Stomach smooth muscle (tissue), 2 donors: ENCODE results near the gene OTOG.

ENCODE experiments used
- H3K27ac ChIP-seq: one replicate; pipeline ENCODE4 v1.7.0; 2013; ENCODE audit warnings: mild to moderate bottlenecking, low read length, inconsistent platforms
- H3K27me3 ChIP-seq, 2 donors: one replicate each; pipeline ENCODE4 v1.7.0; 2013; ENCODE audit warnings: low read length in 2 of 2; ENCODE audit not compliant: insufficient read depth in 2 of 2, control insufficient read depth in 1 of 2
- H3K36me3 ChIP-seq, 2 donors: one replicate each; pipeline ENCODE4 v1.7.0; 2013; ENCODE audit warnings: low read length in 2 of 2; ENCODE audit not compliant: control insufficient read depth in 2 of 2, insufficient read depth in 2 of 2
- H3K4me1 ChIP-seq: one replicate; pipeline ENCODE4 v1.7.0; 2013; ENCODE audit warnings: low read length; ENCODE audit not compliant: control insufficient read depth, insufficient read depth
- H3K4me3 ChIP-seq, 2 donors: one replicate each; pipeline ENCODE4 v1.7.0; 2013; ENCODE audit warnings: low read length in 2 of 2
- H3K9ac ChIP-seq, 2 donors: one replicate each; pipeline ENCODE4 v1.7.0; 2013; ENCODE audit warnings: low read length in 2 of 2, mild to moderate bottlenecking in 1 of 2
- H3K9me3 ChIP-seq, 2 donors: one replicate each; pipeline ENCODE4 v1.7.0; 2013; ENCODE audit warnings: low read length in 2 of 2; ENCODE audit not compliant: control insufficient read depth in 2 of 2
- donor health status: healthy.
- donor health status: Pancreatic carcinoma.

Gene OTOG

GRCh38 chr11:17552041-17552355 lies 4.9 kb downstream of the OTOG start:
- Histone ChIP-seq H3K27me3 (peaks cover 12 to 19% of the 10 kb centered on the region in 2 donors), H3K9ac (no peak overlapping the region), H3K4me1 (no peaks in the 10 kb centered on the region), H3K4me3 (no peak overlapping the region), H3K36me3 (no peaks in the 10 kb centered on the region), H3K27ac (no peak overlapping the region), H3K9me3 (no peaks in the 10 kb centered on the region)

- no peak overlapping the region for H3K9ac ChIP-seq
- H3K4me3 ChIP-seq = no peak overlapping the region
- no peaks in the 10 kb centered on the region for H3K4me1 ChIP-seq
- H3K27me3 ChIP-seq = peaks cover 8 to 13% of the 10 kb centered on the region in 2 donors
- H3K36me3 ChIP-seq = no peaks in the 10 kb centered on the region
- no peak overlapping the region for H3K27ac ChIP-seq
- H3K9me3 ChIP-seq = no peaks in the 10 kb centered on the region
Measured at GRCh38 chr11:17552392-17553248, 5.6 kb downstream of the OTOG start.

- Histone ChIP-seq H3K36me3 (no peaks in the 10 kb centered on the region), H3K4me1 (no peaks in the 10 kb centered on the region), H3K27ac (no peak overlapping the region), H3K9ac (no peak overlapping the region), H3K4me3 (no peak overlapping the region), H3K9me3 (no peaks in the 10 kb centered on the region), H3K27me3 (peaks cover 6 to 8% of the 10 kb centered on the region in 2 donors)
Measured at GRCh38 chr11:17553249-17553546, 6.1 kb downstream of the OTOG start.

GRCh38 chr11:17554487-17554886 lies 7.4 kb downstream of the OTOG start:
- Histone ChIP-seq H3K27me3 (peaks cover 4 to 11% of the 10 kb centered on the region in 2 donors), H3K9ac (no peak overlapping the region), H3K4me1 (no peaks in the 10 kb centered on the region), H3K36me3 (no peaks in the 10 kb centered on the region), H3K4me3 (no peak overlapping the region), H3K27ac (no peak overlapping the region), H3K9me3 (no peaks in the 10 kb centered on the region)

GRCh38 chr11:17556999-17557398 lies 9.9 kb downstream of the OTOG start:
- no peaks in the 10 kb centered on the region for H3K36me3 ChIP-seq
- H3K9ac ChIP-seq = no peak overlapping the region
- H3K27me3 ChIP-seq = peaks cover 4 to 9% of the 10 kb centered on the region in 2 donors
- H3K4me3 ChIP-seq = no peak overlapping the region
- no peak overlapping the region for H3K27ac ChIP-seq
- H3K4me1 ChIP-seq = no peaks in the 10 kb centered on the region
- H3K9me3 ChIP-seq = no peaks in the 10 kb centered on the region

- H3K36me3 ChIP-seq = no peaks in the 10 kb centered on the region
- no peak overlapping the region for H3K9ac ChIP-seq
- no peaks in the 10 kb centered on the region for H3K4me1 ChIP-seq
- H3K9me3 ChIP-seq = no peaks in the 10 kb centered on the region
- peaks cover 0 to 6% of the 10 kb centered on the region in 2 donors for H3K27me3 ChIP-seq
- H3K4me3 ChIP-seq = no peak overlapping the region
- H3K27ac ChIP-seq = no peak overlapping the region
Measured at GRCh38 chr11:17558025-17558780, 11.1 kb downstream of the OTOG start.

- H3K27ac ChIP-seq = no peak overlapping the region
- H3K4me1 ChIP-seq = no peaks in the 10 kb centered on the region
- peaks cover 0 to 6% of the 10 kb centered on the region in 2 donors for H3K27me3 ChIP-seq
- H3K9me3 ChIP-seq = no peaks in the 10 kb centered on the region
- no peak overlapping the region for H3K4me3 ChIP-seq
- H3K9ac ChIP-seq = no peak overlapping the region
- no peaks in the 10 kb centered on the region for H3K36me3 ChIP-seq
Measured at GRCh38 chr11:17558916-17559315, 11.9 kb downstream of the OTOG start.

- H3K27me3 ChIP-seq = peaks cover 0 to 6% of the 10 kb centered on the region in 2 donors
- no peak overlapping the region for H3K27ac ChIP-seq
- H3K9ac ChIP-seq = no peak overlapping the region
- H3K4me3 ChIP-seq = no peak overlapping the region
- H3K9me3 ChIP-seq = no peaks in the 10 kb centered on the region
- H3K36me3 ChIP-seq = no peaks in the 10 kb centered on the region
- no peaks in the 10 kb centered on the region for H3K4me1 ChIP-seq
Measured at GRCh38 chr11:17559341-17560087, 12.5 kb downstream of the OTOG start.

GRCh38 chr11:17560281-17561110 lies 13.4 kb downstream of the OTOG start:
- peaks cover 0 to 6% of the 10 kb centered on the region in 2 donors for H3K27me3 ChIP-seq
- no peak overlapping the region for H3K4me3 ChIP-seq
- no peaks in the 10 kb centered on the region for H3K9me3 ChIP-seq
- no peak overlapping the region for H3K27ac ChIP-seq
- H3K4me1 ChIP-seq = no peaks in the 10 kb centered on the region
- no peaks in the 10 kb centered on the region for H3K36me3 ChIP-seq
- H3K9ac ChIP-seq = no peak overlapping the region

- H3K27me3 ChIP-seq = peaks cover 0 to 6% of the 10 kb centered on the region in 2 donors
- no peak overlapping the region for H3K9ac ChIP-seq
- H3K9me3 ChIP-seq = no peaks in the 10 kb centered on the region
- H3K4me3 ChIP-seq = no peak overlapping the region
- no peak overlapping the region for H3K27ac ChIP-seq
- no peaks in the 10 kb centered on the region for H3K36me3 ChIP-seq
- no peaks in the 10 kb centered on the region for H3K4me1 ChIP-seq
Measured at GRCh38 chr11:17561111-17561415, 14.0 kb downstream of the OTOG start.
